HG03558 (cell line): Measurements from ENCODE around the gene GCM1.

ENCODE experiments used
- ATAC-seq: cut with Tn5 transposase; IDR thresholded peaks from one replicate; pipeline ENCODE4 v1.9.1; 2021; ENCODE audit warnings: moderate number of reproducible peaks; ENCODE audit not compliant: unreplicated experiment; ENCODE audit errors: extremely low read depth

The GCM1 gene

DNA sequence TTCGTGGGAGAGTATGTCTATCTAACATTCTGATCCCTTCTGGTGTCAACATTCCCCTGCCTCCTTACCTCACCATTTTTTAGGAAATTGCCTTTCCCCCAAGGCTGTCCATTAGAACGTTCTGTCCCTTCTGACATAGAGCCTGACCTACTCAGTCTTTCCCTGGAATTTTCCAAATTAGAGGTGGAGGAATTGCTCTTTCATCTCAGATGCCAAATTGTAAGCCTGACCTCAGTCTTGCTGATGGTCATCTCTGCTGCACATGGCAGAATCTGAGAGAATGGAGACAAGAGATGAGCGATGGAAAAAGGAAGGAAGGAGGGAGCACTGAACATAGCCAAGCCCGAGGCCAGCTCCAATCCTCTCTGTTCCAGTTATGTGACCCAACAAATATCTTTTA is 5.4 kb upstream of the GCM1 start:
- no peak for ATAC-seq

DNA sequence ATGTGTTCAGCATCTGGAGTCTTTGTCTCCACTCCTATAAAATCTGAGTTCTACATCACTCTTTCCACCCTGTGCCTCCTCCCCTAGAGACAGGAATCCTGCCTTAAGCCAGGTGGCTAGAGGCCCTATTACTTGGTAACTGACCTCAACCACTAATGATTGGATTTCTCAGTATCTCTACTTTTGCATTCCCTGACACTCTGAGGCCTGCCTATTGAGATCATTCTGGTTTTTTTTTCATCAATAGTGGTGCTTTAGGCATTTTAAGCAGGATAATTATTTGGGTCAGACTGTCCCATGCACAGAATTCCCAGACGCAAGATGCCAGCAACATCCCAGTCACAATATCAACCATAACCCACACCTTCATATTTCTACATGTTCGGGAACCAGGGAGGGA is 3.9 kb upstream of the GCM1 start:
- ATAC-seq, result no peak

- no peak for ATAC-seq
Observed at GRCh38 chr6:53151676-53152075, 3.0 kb upstream of the GCM1 start.

- no peak for ATAC-seq
Observed at GRCh38 chr6:53144802-53145201, 3.8 kb downstream of the GCM1 start.

GRCh38 chr6:53143710-53144109 is 4.9 kb downstream of the GCM1 start:
- ATAC-seq, result no peak

DNA sequence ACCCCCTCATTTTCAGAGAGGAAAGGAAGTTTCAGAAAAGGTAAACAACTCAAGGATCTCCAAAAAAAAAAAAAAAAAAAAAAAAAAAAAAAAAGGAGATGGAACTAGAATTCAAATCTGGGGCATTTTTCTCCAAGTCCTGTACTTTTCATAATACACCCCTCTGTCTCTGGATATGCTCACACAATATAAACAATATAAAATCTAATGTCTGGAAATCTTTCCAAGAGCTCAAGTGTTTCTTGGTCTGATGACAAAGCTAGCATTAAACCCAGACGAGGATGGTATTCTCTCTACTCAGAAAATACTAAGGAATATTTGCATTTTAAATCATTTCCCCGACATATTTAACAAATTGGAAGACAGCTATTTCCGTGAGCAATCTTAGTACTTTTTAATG is 5.8 kb downstream of the GCM1 start:
- no peak for ATAC-seq

DNA sequence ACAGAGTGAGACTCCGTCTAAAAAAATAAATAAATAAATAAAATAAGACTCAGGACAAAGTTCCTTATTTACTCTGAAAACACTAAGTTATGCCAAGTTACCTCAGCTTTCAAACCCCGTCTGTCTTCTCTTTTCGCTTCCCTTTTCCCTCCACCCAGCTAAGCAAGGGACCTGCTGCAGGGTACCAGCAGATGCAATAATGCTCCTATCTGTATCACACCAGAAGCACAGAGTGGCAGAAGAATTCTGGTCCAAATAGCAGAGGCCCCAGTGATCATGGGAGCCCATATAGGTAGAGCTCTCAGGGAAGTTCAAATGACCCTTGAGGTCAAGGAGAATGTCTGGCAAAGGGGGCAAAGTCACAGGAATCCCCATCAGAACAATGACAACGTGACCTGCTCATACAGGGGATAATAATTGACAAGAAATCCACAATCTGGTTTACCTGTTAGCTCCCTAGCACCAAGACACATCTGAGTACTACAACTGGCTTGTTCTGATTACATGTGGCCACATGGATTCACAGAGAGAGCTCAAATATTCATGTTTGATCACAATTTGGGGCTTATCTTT is 8.7 kb downstream of the GCM1 start:
- ATAC-seq, result no peak

DNA sequence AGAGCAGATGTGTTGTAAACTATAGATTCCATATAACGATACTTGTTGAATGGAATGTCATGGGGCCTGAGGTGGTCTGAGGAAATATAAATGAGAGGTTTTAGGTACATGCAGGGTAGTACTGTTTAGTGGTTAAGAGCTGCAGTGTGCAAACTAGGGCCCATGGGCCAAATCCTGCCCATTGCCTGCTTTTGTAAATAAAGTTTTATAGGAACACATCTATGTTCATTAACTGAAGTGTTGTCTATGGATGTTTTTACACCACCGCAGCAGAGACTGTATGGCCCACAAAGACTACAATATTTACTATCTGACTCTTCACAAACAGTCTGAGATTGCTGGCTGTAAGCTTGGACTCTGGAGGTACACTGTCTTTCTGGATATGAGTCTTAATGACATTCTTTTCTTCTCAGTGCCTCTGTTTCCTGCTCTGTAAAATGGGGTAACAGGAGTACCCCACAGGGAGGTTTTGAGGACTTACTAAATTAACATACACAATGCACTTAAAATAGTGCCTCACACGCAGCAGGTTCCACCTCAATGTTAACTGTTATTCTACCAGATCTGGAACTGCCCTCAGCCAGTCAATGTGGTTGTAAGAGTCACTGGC is 12.5 kb downstream of the GCM1 start:
- no peak for ATAC-seq

DNA sequence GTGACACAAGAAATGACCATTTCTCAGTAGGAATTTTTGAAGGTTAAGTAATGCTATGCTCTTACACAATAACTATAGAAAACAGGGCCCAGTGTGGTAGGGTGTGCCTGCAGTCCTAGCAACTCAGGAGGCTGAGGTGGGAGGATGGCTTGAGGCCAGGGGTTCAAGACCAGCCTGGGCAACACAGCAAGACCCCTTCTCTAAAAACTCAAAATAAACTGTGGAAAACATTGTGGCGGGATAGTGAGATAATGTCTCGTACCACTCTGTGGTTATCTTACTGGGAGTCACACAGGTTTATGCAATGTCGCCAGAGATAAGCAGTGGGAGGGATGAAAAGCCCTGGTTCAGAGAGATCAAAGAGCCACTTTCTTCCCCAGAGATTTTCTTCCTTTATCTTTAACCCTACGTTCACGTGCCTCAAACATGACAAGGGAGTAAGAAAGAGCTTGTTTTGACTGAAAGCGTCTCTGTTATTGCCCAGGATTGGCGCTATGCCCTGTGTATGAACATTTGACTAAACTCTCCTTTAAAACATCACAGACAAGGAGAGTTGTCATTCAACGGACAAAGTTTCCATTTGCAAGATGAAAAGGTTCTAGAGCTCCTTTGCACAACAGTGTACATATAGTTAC is 13.9 kb downstream of the GCM1 start:
- no peak for ATAC-seq

DNA sequence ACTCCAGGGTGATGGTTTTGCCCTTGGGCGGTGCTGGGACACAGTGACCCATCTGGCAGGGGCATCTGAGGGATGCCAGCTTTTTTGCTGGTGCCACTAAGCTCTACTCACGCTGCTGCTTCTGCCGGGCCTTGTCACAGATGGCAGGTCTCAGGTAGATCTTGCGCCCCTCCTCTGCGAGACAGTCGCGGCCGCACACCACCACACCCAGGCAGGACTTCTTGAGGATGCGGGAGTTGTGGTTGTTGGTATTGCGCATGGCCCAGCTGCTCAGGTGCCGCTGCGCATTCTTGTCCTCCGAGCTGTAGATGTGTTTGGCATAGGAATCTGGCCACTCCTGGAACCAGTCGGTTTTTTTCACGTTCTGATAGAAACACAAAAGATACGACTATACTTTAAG is 14.7 kb downstream of the GCM1 start:
- ATAC-seq, result no peak

- ATAC-seq, result no peak
Observed at GRCh38 chr6:53130569-53131290, 17.9 kb downstream of the GCM1 start.

GRCh38 chr6:53128842-53129241 is 19.8 kb downstream of the GCM1 start:
- ATAC-seq, result no peak

GRCh38 chr6:53125276-53125675 is 23.4 kb downstream of the GCM1 start:
- no peak for ATAC-seq

DNA sequence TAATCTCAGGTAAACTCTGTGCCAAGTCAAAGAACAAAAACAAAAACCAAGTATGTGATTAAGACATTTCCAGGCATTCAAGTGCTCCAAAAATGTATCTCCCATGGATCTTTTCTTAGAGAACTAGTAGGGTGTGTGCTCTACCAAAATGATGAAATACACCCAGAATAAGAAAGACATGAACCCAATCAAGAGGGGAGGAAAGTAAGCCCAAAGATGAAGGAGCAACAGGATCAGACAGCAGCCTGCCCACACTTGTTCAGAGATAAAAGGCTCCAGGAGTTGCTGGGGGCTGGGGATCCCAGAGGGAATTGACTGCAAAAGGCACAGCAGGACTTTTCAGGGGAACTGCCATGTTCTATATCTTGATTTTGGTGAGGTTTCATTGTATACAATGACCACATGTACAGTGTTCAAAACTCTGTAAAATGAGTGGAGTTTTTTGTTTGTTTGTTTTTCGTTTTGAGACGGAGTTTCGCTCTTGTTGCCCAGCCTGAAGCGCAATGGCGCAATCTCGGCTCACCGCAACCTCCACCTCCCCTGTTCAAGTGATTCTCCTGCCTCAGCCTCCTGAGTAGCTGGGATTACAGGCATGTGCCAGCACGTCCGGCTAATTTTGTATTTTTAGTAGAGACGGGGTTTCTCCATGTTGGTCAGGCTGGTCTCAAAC is 24.4 kb downstream of the GCM1 start:
- no peak for ATAC-seq

- no peak for ATAC-seq
Observed at GRCh38 chr6:53119772-53120409, 28.8 kb downstream of the GCM1 start.

DNA sequence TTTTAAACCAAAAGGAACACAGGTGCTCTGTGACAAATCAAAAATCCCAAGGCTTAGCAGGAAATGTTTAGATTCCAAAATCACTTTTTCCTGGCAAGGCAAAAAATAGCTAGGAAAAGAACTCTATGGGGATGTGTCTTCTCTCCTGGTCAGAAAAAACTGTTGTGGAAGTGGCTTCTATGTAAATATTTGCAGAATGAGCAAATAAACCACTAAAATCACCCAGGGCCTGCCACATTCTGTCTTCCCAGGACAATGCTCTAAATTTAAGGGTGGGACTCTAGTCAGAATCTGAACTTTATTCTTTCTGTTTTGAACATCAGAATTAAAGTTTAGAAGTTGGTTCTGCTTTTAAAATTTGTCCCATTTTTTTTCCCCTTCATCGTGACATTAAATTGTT is 29.3 kb downstream of the GCM1 start:
- ATAC-seq, result no peak

GRCh38 chr6:53115741-53116140 is 32.9 kb downstream of the GCM1 start:
- no peak for ATAC-seq

GRCh38 chr6:53115113-53115512 is 33.5 kb downstream of the GCM1 start:
- ATAC-seq, result no peak

GRCh38 chr6:53113742-53114141 is 34.9 kb downstream of the GCM1 start:
- no peak for ATAC-seq

DNA sequence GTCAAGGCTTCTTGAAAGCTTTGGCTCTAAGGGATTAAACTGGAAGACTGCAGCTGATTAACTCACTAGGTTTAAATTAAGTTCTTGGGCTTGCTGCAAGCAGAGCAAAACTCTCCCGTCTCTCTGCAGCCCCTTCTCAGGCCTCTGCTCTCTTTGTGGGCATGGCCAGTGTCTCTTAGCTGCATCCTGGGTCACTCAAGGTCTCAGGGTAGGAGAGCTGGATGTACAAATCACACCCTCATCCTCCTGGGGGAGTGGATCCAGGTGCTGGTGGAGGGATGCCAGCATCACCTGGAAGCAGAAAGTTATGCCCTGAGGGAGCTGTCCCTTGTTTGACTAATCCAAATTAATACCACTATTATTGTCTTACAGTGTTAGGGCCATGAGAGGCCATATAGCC is 35.8 kb downstream of the GCM1 start:
- no peak for ATAC-seq
